C4-2B (cell line): ENCODE results near the gene DPF3.

Source experiments
- ZFX ChIP-seq: fragments of 450-650 bp; IDR thresholded peaks from 2 replicates; pipeline ENCODE4 v1.6.1; 2017
- TF ChIP-seq, protein P1 (sequence below): fragments of 450-650 bp; conservative IDR thresholded peaks from 2 replicates; pipeline ENCODE4 v1.5.1; 2017; ENCODE audit warnings: mild to moderate bottlenecking

DNA sequence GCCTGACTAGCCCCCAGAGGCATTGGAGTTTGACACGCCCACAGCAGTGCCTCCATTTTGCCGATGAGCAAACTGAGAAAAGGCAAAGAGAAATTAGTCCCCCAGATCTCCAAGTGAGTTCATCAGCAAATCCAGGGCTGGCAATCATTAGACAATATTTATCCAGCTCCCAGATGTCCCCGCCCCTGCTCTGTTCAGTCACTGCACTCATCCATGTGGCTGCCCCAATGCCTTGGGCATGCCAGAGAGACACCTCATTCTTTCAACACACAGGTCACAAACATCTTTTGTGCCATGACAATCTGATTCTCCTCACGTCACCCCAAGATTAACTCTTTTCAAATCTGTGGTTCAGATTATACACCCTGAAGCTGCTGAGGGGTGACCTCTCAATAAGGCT is 43.5 kb downstream of the DPF3 start:
- TF ChIP-seq, protein P1, sequence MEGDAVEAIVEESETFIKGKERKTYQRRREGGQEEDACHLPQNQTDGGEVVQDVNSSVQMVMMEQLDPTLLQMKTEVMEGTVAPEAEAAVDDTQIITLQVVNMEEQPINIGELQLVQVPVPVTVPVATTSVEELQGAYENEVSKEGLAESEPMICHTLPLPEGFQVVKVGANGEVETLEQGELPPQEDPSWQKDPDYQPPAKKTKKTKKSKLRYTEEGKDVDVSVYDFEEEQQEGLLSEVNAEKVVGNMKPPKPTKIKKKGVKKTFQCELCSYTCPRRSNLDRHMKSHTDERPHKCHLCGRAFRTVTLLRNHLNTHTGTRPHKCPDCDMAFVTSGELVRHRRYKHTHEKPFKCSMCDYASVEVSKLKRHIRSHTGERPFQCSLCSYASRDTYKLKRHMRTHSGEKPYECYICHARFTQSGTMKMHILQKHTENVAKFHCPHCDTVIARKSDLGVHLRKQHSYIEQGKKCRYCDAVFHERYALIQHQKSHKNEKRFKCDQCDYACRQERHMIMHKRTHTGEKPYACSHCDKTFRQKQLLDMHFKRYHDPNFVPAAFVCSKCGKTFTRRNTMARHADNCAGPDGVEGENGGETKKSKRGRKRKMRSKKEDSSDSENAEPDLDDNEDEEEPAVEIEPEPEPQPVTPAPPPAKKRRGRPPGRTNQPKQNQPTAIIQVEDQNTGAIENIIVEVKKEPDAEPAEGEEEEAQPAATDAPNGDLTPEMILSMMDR, result no peak
- no peak for TF ChIP-seq ZFX
